Spleen (tissue), 11 donors: ENCODE results near the gene SLC1A7. TPM values are rescaled to one million over a fixed set of nuclear protein-coding genes. Genes with fewer than 3 reads are reported as not detected.

Experiments
- DNase-seq: peaks from one replicate; pipeline ENCODE4 v3.0.0-alpha.2; 2020
- H3K27ac ChIP-seq, 8 donors: fragments of 200-600 bp; sonication (generic) in 7 of 8; 1 replicate in 4 of 8; 2 replicates in 4 of 8; pipeline versions ENCODE4 v1.5.0 to v1.8.0; 2016 to 2021; ENCODE audit warnings: inconsistent platforms in 4 of 8, mild to moderate bottlenecking in 4 of 8, moderate library complexity in 1 of 8
- H3K27me3 ChIP-seq, 7 donors: fragments of 200-600 bp; sonication (generic) in 6 of 7; replicated peaks in 1 of 7; 1 replicate in 4 of 7; 2 replicates in 3 of 7; pipeline versions ENCODE4 v1.5.0 to v1.8.0; 2016 to 2021; ENCODE audit warnings: inconsistent platforms in 3 of 7, mild to moderate bottlenecking in 1 of 7
- H3K36me3 ChIP-seq, 6 donors: fragments of 200-600 bp; sonication (generic) in 5 of 6; 1 replicate in 4 of 6; 2 replicates in 2 of 6; pipeline versions ENCODE4 v1.5.0 to v1.8.0; 2016 to 2021; ENCODE audit warnings: inconsistent platforms in 2 of 6
- H3K4me1 ChIP-seq, 6 donors: fragments of 200-600 bp; sonication (generic) in 5 of 6; 1 replicate in 3 of 6; 2 replicates in 3 of 6; pipeline versions ENCODE4 v1.5.0 to v1.8.0; 2016 to 2021; ENCODE audit warnings: inconsistent platforms in 3 of 6
- H3K4me3 ChIP-seq, 8 donors: fragments of 200-600 bp; sonication (generic) in 7 of 8; 1 replicate in 4 of 8; 2 replicates in 4 of 8; pipeline versions ENCODE4 v1.5.0 to v1.8.0; 2016 to 2021; ENCODE audit warnings: inconsistent platforms in 4 of 8, mild to moderate bottlenecking in 4 of 8, moderate library complexity in 2 of 8
- H3K9me3 ChIP-seq, 8 donors: fragments of 200-600 bp; sonication (generic) in 7 of 8; 1 replicate in 4 of 8; 2 replicates in 4 of 8; pipeline versions ENCODE4 v1.5.0 to v1.8.0; 2016 to 2021; ENCODE audit warnings: inconsistent platforms in 4 of 8
- POLR2A ChIP-seq, 3 donors: fragments of 450-650 bp; IDR thresholded peaks; one replicate each; pipeline ENCODE4 v1.5.1; 2017; ENCODE audit warnings: antibody characterized with exemption in 3 of 3, mild to moderate bottlenecking in 1 of 3
- POLR2AphosphoS5 ChIP-seq, 3 donors: sonication (generic); formaldehyde crosslinking; IDR thresholded peaks; one replicate each; pipeline ENCODE4 v1.5.1; 2017; ENCODE audit warnings: antibody characterized with exemption in 3 of 3
- WGBS, 5 donors: extraction: QIAGEN DNeasy Blood & Tissue Kit in 3 of 5; methylation state at CpG; one replicate each; pipeline versions ENCODE4 v1.1.5 to v1.1.7; 2013 to 2018; 5-methylcytosine and 5-hydroxymethylcytosine counted together
- intact Hi-C: fragments of 100-400 bp; cut with DNase I; formaldehyde crosslinking; loops from one replicate; pipeline ENCODE4 v1.15.0; 2023; ENCODE audit warnings: low total_unique reads
- polyA plus RNA-seq, 3 donors: library from polyadenylated mRNA; stranded (reverse); fragments of 200-250 nt; gene quantifications; one replicate each; pipeline ENCODE4 v1.2.1, GENCODE V29; 2013
- total RNA-seq, 7 donors: library from RNA; depleted of rRNA in 3 of 7; stranded (reverse); fragments of >200 nt in 3 of 7; fragmentation: NEBNext Ultra II Directional in 4 of 7; extraction: Animal tissue kit (Norgen Biotek cat#: 25700) in 4 of 7; gene quantifications; one replicate each; pipeline versions ENCODE4 v1.1.0 to v1.2.1, GENCODE V29; 2016 to 2021
- TF ChIP-seq, protein P1 (sequence below), 11 experiments: fragments of 200-600 bp in 7 of 11; fragments of 450-650 bp in 4 of 11; sonication (generic) in 4 of 11; IDR thresholded peaks in 8 of 11; conservative IDR thresholded peaks in 3 of 11; 1 replicate in 7 of 11; 2 replicates in 4 of 11; pipeline versions ENCODE4 v1.4.0 to v1.8.0; 2016 to 2021; ENCODE audit warnings: antibody characterized with exemption in 11 of 11, inconsistent platforms in 4 of 11, mild to moderate bottlenecking in 1 of 11
- donor health status: healthy with polysubstance abuse.
- donor health status: DM: no; HTN: no; CAD: no; lungs with moderate emphysema.
- donor health status: DM: no; HTN: no; CAD: no.
- donor health status: Bipolar disorder and iron deficiency.
- donor health status: healthy.
- donor health status: DM: no; HTN: no; CAD: no.
- donor health status: DM: yes; HTN: yes; CAD: no.

Gene SLC1A7
- total and polyA plus RNA-seq, 10 donors, result 0.02 to 0.19 (median 0.08) TPM; not detected in 6

DNA sequence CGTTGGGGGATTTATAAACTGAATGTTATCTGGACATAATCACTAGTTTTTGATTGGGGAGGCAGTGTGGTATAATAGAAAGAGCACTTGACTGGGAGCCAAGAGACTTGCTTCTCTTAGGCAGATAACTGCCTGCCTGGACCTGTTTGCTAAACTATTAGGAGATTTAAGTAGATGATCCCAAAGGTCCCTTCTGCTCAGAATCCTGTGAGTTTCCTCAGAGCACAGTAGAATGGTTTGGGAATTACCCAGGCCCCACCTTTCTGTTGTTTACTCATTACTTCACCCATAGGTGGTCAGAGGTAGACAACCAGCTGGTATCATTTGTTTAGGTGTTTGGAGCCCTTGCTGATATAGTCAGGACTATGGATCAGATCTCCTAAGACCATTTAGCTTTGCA lies 90.8 kb downstream of the SLC1A7 start:
- 39 to 94% (median 84%) methylated on average over 1 of the region's 1 CpG for WGBS, 5 donors
- intact Hi-C loops, result no loop called here
- Histone ChIP-seq H3K4me1 (peaks cover 0 to 3% (median 0%) of the 10 kb centered on the region in 6 donors), H3K9me3 (no peaks in the 10 kb centered on the region), H3K36me3 (peaks cover 3 to 84% (median 36%) of the 10 kb centered on the region in 6 donors), H3K4me3 (no peak overlapping the region), H3K27me3 (no peaks in the 10 kb centered on the region), H3K27ac (no peak overlapping the region)
- TF ChIP-seq POLR2AphosphoS5 (IDR thresholded peaks at IDR 0.05) (no peak), POLR2A (IDR thresholded peaks at IDR 0.05) (no peak)
- TF ChIP-seq, protein P1, sequence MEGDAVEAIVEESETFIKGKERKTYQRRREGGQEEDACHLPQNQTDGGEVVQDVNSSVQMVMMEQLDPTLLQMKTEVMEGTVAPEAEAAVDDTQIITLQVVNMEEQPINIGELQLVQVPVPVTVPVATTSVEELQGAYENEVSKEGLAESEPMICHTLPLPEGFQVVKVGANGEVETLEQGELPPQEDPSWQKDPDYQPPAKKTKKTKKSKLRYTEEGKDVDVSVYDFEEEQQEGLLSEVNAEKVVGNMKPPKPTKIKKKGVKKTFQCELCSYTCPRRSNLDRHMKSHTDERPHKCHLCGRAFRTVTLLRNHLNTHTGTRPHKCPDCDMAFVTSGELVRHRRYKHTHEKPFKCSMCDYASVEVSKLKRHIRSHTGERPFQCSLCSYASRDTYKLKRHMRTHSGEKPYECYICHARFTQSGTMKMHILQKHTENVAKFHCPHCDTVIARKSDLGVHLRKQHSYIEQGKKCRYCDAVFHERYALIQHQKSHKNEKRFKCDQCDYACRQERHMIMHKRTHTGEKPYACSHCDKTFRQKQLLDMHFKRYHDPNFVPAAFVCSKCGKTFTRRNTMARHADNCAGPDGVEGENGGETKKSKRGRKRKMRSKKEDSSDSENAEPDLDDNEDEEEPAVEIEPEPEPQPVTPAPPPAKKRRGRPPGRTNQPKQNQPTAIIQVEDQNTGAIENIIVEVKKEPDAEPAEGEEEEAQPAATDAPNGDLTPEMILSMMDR (IDR thresholded peaks at IDR 0.05 in 8 of 11, conservative IDR thresholded peaks at IDR 0.05 in 3 of 11), result no peak
- no peak for DNase-seq

DNA sequence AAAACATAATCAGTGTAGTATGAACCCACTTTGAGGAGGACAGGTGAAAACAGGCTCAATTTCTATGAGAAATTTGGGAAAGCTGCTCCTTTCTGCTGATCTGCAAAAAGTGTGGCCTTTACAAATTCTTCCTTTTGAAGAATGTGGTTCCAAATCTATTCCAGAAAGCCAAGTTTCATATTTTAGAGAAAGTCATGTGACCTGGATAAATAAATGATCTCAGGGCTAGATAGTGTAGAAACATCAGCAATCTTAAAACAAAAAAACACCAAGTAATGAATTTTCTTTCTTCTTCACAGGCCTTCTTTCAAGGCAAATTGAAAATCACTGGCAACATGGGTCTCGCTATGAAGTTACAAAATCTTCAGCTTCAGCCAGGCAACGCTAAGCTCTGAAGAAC lies 92.1 kb downstream of the SLC1A7 start:
- H3K27me3 ChIP-seq, result no peaks in the 10 kb centered on the region
- TF ChIP-seq, protein P1 (IDR thresholded peaks at IDR 0.05 in 8 of 11, conservative IDR thresholded peaks at IDR 0.05 in 3 of 11), result no peak
- no peak for TF ChIP-seq POLR2A (IDR thresholded peaks at IDR 0.05)
- TF ChIP-seq POLR2AphosphoS5 (IDR thresholded peaks at IDR 0.05), result no peak
- H3K4me3 ChIP-seq, result no peak overlapping the region
- peaks cover 0 to 3% (median 0%) of the 10 kb centered on the region in 6 donors for H3K4me1 ChIP-seq
- WGBS, 5 donors, result 95 to 99% (median 97%) methylated on average over 2 of the region's 2 CpGs
- no peak for DNase-seq
- intact Hi-C loops, result no loop called here
- peaks cover 3 to 94% (median 36%) of the 10 kb centered on the region in 6 donors for H3K36me3 ChIP-seq
- no peaks in the 10 kb centered on the region for H3K9me3 ChIP-seq
- H3K27ac ChIP-seq, result no peak overlapping the region

DNA sequence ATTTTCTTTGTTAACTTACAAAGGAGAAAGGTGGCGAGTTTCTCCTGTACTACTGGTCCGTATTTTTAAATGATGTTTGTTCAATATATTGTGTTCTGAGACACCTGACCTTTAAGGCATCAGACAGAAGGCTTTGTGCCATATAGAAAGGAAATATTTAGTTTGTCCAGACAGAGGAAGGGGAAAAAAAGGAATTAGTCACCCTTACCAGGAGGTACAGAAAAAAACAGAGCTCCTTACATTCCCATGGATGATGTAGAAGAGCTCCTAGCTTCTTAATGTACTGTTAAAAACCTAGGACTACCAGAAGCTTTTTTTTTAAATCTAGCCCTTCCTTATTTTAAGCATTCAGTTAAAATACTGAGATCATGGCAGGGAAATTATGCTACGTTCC lies 92.9 kb downstream of the SLC1A7 start:
- H3K4me1 ChIP-seq, result peaks cover 0 to 3% (median 0%) of the 10 kb centered on the region in 6 donors
- H3K27ac ChIP-seq, result no peak overlapping the region
- no peaks in the 10 kb centered on the region for H3K9me3 ChIP-seq
- WGBS, 5 donors, result 94 to 97% (median 96%) methylated on average over 3 of the region's 3 CpGs
- DNase-seq, result no peak
- intact Hi-C loops, result no loop called here
- no peak overlapping the region for H3K4me3 ChIP-seq
- no peaks in the 10 kb centered on the region for H3K27me3 ChIP-seq
- H3K36me3 ChIP-seq, result peaks cover 3 to 97% (median 36%) of the 10 kb centered on the region in 6 donors
- no peak for TF ChIP-seq POLR2A (IDR thresholded peaks at IDR 0.05)
- no peak for TF ChIP-seq POLR2AphosphoS5 (IDR thresholded peaks at IDR 0.05)
- TF ChIP-seq, protein P1 (IDR thresholded peaks at IDR 0.05 in 8 of 11, conservative IDR thresholded peaks at IDR 0.05 in 3 of 11), result no peak

DNA sequence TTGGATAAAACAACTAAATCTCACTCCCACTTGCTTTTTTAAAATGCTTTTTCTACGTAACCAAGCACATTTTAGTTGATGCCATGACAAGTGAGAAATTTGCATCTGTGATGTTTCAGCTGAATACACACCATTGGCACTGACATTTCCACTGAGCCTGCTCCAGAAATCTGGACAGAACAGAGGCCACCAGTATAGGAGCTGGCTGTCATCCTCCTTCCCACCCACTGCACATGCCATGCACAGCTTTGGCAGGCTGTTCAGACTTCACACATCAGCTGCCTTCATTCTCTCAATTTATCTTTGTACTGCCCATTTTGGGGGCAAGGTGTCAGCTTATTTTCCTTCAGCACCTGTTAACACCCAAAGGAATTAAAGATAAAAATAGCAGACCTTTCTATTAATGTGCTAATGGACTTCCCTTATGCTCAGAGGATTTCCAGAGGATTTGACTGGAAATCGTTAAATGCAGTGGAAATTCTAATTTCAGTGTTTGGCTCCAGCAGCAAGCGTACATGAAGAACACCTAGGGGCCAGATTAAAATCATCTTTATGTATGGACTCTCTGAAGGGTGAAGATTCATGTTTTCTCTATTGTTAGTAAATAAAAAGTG lies 93.4 kb downstream of the SLC1A7 start:
- no peak for TF ChIP-seq POLR2AphosphoS5 (IDR thresholded peaks at IDR 0.05)
- TF ChIP-seq, protein P1 (IDR thresholded peaks at IDR 0.05 in 8 of 11, conservative IDR thresholded peaks at IDR 0.05 in 3 of 11), result no peak
- TF ChIP-seq POLR2A (IDR thresholded peaks at IDR 0.05), result no peak
- no peak for DNase-seq
- peaks cover 3 to 97% (median 36%) of the 10 kb centered on the region in 6 donors for H3K36me3 ChIP-seq
- H3K27me3 ChIP-seq, result no peaks in the 10 kb centered on the region
- intact Hi-C loops, result no loop called here
- no peaks in the 10 kb centered on the region for H3K9me3 ChIP-seq
- peaks cover 0 to 3% (median 0%) of the 10 kb centered on the region in 6 donors for H3K4me1 ChIP-seq
- no peak overlapping the region for H3K27ac ChIP-seq
- H3K4me3 ChIP-seq, result no peak overlapping the region
- 88 to 97% (median 94%) methylated on average over 3 of the region's 3 CpGs for WGBS, 5 donors
